Placental epithelial cell (primary cell): Measurements from ENCODE around the gene SARNP. TPM values are rescaled to one million over a fixed set of nuclear protein-coding genes. Genes with fewer than 3 reads are reported as not detected.

ENCODE experiments used
- small RNA-seq: library from RNA; depleted of rRNA; stranded (forward); fragments of <200 nt; gene quantifications from one replicate; pipeline ENCODE3, GENCODE V24; 2012
- total RNA-seq: library from RNA; depleted of rRNA; stranded (reverse); fragments of >200 nt; gene quantifications from 2 replicates; pipeline ENCODE4 v1.2.3, GENCODE V29; 2012

The SARNP gene, protein sequence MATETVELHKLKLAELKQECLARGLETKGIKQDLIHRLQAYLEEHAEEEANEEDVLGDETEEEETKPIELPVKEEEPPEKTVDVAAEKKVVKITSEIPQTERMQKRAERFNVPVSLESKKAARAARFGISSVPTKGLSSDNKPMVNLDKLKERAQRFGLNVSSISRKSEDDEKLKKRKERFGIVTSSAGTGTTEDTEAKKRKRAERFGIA
- 45.9 and 68.3 TPM in 2 replicates for total RNA-seq

GRCh38 chr12:55817345-55818139 is at the start of gene SARNP, which contains the start of gene ORMDL2:
Gene SARNP, minus strand, starts transcription at chr12:55817724. Its CDS starts 23 bp downstream, at chr12:55817701.
Gene ORMDL2, plus strand, starts transcription at chr12:55818041. Its CDS starts 959 bp downstream, at chr12:55819000.

DNA sequence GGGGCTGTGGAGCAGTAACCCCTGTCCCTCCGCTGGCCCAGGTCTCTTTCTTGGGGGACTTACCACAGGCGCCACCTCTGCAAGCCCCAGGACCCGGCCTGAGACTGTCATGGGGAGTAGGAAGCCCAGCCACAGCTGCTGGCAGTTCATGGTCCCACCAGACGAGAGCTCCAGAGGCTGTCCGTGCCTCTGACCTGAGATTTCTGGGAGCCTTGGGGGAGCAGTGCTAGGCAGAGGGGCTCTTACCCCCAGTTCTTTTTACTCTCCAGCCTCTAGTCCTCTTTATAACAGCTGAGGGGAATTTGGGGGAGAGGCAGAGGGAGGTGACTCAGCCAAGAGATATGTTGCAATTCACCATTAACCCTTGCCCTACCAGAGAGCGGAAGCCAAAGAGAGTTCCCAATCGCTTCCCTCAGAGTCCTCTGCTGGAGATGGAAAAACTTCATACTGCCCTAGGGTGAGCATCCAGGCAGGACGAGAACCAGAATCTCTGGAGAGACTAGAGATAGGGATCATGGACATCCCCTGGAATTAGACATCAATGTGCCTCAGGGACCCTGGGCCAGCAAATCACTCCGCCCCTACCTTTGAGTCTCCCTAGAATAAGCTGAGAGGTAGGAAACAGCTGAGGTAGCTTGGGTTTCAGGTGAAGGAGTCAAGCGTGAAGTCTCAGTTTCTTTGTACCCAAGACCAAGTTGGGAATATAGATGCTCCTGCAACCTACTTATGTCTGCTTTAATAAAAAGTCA is 25.3 kb upstream of the SARNP start, which contains the start of gene MMP19:
TSS of gene MMP19 (minus strand) at position 256 of the 749 bp plus-strand sequence. CDS start at position 150, 106 bp downstream.

GRCh38 chr12:55742719-55743405 is 74.7 kb downstream of the SARNP start, which contains the start of gene GDF11:
Gene GDF11, plus strand, starts transcription at chr12:55743122. Its CDS starts 195 bp downstream, at chr12:55743317.

DNA sequence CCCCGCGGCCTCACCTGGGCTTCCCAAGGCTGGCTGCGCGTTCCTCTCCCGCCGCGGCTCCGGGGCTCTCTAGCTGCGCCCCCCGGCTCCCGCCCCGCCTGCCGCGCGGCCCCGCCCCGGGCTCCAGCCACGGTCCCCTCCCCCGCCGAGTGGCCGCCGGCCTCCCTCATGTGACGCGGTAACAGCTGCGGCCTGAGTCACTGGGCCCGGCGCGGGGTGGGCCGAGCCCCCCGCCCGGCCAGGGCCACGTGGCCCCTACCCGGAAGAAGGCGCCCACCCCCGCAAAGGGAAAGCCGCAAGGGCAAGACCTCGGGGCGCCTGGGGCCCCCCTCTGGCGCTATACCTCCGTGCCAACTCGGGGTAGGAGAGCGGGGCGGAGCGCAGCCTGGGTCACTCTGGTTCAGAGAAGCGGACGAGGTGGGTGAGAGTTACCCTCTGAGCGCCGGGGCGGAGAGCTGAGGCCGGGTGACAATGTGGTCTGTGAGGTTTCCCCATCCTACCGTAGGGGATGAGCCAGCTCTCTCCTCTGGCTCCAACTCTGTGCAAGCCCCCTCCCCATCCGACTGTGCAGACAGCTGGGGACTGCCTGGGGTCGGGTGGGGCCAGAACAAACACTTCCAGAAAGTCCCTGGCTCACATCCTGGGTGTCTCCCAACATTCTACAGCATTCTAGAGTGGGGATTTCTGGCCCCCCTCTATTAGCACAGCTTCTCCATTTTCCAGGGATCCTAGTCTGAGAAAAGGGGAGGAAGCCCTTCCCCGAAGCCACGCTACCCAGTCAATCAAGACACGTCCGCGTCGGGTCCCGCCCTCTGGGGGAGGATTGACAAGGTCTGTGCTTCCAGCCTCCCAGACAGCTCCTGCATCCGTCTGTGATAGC is 88.3 kb downstream of the SARNP start, which contains the start of gene CD63:
TSS of gene CD63 (minus strand) at position 71 of the 880 bp plus-strand sequence. CDS start 668 bp downstream, outside the sequence.

GRCh38 chr12:55720071-55720564 is 97.4 kb downstream of the SARNP start, which contains the start of gene RDH5:
Gene RDH5, plus strand, starts transcription at chr12:55720393. Its CDS starts 792 bp downstream, at chr12:55721185.

DNA sequence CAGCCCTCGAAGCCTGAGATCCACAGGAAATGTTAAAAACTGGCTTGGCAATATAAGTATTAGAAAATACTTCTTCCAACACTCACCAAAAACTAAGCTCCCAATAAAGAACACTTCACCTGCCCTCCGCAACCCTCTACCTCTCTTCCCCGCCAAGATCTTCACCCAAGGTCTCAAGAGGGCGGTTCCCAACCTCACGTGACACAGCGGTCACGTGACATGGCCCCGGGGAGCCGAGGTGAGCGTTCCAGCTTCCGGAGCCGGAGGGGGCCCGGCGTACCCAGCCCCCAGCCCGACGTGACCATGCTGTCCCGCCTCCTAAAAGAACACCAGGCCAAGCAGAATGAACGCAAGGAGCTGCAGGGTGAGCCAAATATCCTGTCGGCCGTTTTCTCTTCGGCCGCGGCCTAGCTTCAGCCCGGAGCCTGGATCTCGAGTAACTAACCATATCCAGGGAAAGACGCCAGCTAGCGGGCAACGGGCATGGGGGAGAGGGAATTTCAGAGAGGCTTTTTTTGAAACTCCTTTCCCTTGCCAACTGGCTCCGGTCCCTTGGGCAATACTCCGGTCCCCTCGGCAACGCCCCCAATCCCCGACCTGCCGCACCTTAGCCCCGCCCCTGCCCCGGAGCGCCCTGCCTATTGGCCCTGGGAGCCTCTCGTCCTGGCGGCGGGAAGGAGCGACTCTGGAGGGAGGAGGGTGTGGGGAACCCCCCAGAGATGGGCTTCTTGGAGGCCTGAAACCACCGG is 101.5 kb downstream of the SARNP start, which contains the start of gene BLOC1S1:
TSS of gene BLOC1S1 (plus strand) at position 214 of the 749 bp plus-strand sequence. CDS start at position 220, 6 bp downstream.

GRCh38 chr12:55707841-55708694 is 109.5 kb downstream of the SARNP start, which contains the start of gene ITGA7:
Gene ITGA7, minus strand, starts transcription at chr12:55707904. Its CDS starts 222 bp downstream, at chr12:55707682.

Small RNA genes lying within 50 kb of the gene (small RNA-seq; reads per million reads assigned to genes)
- gene AC009779.1 (not detected), gene RF00017 (not detected)

Other genes with a start within 250 kb of the SARNP start
- gene OR2AP1, start 245.3 kb downstream of the SARNP start, total RNA-seq = not detected in 2 replicates
- gene OR10P1, start 180.8 kb downstream of the SARNP start, total RNA-seq = not detected in 2 replicates
- 0.22 and 0.39 TPM in 2 replicates for gene ITGA7, start 109.8 kb downstream of the SARNP start, total RNA-seq
- 33.4 and 64.9 TPM in 2 replicates for gene BLOC1S1, start 101.7 kb downstream of the SARNP start, total RNA-seq
- gene RDH5, start 97.3 kb downstream of the SARNP start, total RNA-seq = 2.3 and 5.9 TPM in 2 replicates
- gene CD63, start 88.7 kb downstream of the SARNP start, total RNA-seq = 692 and 1,100 TPM in 2 replicates
- 1.6 and 5.3 TPM in 2 replicates for gene GDF11, start 74.6 kb downstream of the SARNP start, total RNA-seq
- gene ORMDL2, start 317 bp upstream of the SARNP start, total RNA-seq = 19.2 and 36.0 TPM in 2 replicates
- 42.8 and 55.3 TPM in 2 replicates for gene DNAJC14, start 11.9 kb upstream of the SARNP start, total RNA-seq
- gene MMP19, start 25.2 kb upstream of the SARNP start, total RNA-seq = 4.7 and 4.9 TPM in 2 replicates
- 20.7 and 33.4 TPM in 2 replicates for gene PYM1, start 110.2 kb upstream of the SARNP start, total RNA-seq
- gene DGKA, start 113.4 kb upstream of the SARNP start, total RNA-seq = 143 and 269 TPM in 2 replicates
- gene PMEL, start 148.3 kb upstream of the SARNP start, total RNA-seq = 2.1 and 7.1 TPM in 2 replicates
- 50.5 and 62.8 TPM in 2 replicates for gene CDK2, start 149.1 kb upstream of the SARNP start, total RNA-seq
- 87.6 and 122 TPM in 2 replicates for gene RAB5B, start 156.4 kb upstream of the SARNP start, total RNA-seq
- 17.7 and 21.8 TPM in 2 replicates for gene SUOX, start 179.6 kb upstream of the SARNP start, total RNA-seq
- gene IKZF4, start 203.3 kb upstream of the SARNP start, total RNA-seq = 0.79 and 2.1 TPM in 2 replicates
- 265 and 520 TPM in 2 replicates for gene RPS26, start 224.2 kb upstream of the SARNP start, total RNA-seq